GM21737 (cell line): ENCODE results near the gene CGRRF1.

ENCODE experiments used
- ATAC-seq: cut with Tn5 transposase; IDR thresholded peaks from one replicate; pipeline ENCODE4 v1.9.1; 2021; ENCODE audit warnings: mild to moderate bottlenecking, moderate library complexity; ENCODE audit not compliant: unreplicated experiment

Gene CGRRF1

GRCh38 chr14:54572316-54572715 is 62.6 kb downstream of the CGRRF1 start:
- no peak for ATAC-seq

- ATAC-seq, result no peak
Observed at GRCh38 chr14:54574528-54574927, 64.8 kb downstream of the CGRRF1 start.

- ATAC-seq, result no peak
Observed at GRCh38 chr14:54577494-54577893, 67.8 kb downstream of the CGRRF1 start.

GRCh38 chr14:54577977-54578376 is 68.3 kb downstream of the CGRRF1 start:
- no peak for ATAC-seq

GRCh38 chr14:54579621-54580020 is 69.9 kb downstream of the CGRRF1 start:
- ATAC-seq, result no peak

- no peak for ATAC-seq
Observed at GRCh38 chr14:54580933-54581332, 71.2 kb downstream of the CGRRF1 start.

GRCh38 chr14:54582334-54582733 is 72.6 kb downstream of the CGRRF1 start:
- no peak for ATAC-seq

- no peak for ATAC-seq
Observed at GRCh38 chr14:54584097-54584496, 74.4 kb downstream of the CGRRF1 start.

- no peak for ATAC-seq
Observed at GRCh38 chr14:54585214-54585613, 75.5 kb downstream of the CGRRF1 start.
